A549 (cell line): ENCODE data around the gene ZNF426. TPM values are rescaled to one million over a fixed set of nuclear protein-coding genes. Genes with fewer than 3 reads are reported as not detected.
A peak's percentile ranks its signal among the peaks of the same experiment; 100 is the strongest.
"Not testable (repeated sequence)": the region's sequence is repeated elsewhere in the genome, so short reads cannot be mapped to it uniquely, and the experiment has no call there.

Source experiments
- ATAC-seq, 2 experiments: fragments of 200-7000 bp in 1 of 2; fragments of >200 bp in 1 of 2; cut with Nextera tagmentation in 1 of 2; cut with Tn5 transposase in 1 of 2; 3 replicates each; pipeline versions ENCODE4 v1.8.0 to v1.9.1; 2018 to 2020; ENCODE audit warnings: mild to moderate bottlenecking in 1 of 2, moderate library complexity in 1 of 2
- CTCF ChIA-PET: fragments of 300-600 bp; sonication (Branson Sonifier 250); formaldehyde crosslinking; extraction: SDS; loops from one replicate; lab custom pipeline; 2021; ENCODE audit warnings: antibody characterized with exemption, inconsistent platforms; lab: Yijun Ruan, JAX
- POLR2A ChIA-PET: fragments of 350-600 bp; formaldehyde crosslinking; extraction: SDS; loops from one replicate; lab custom pipeline; 2021; ENCODE audit warnings: antibody characterized with exemption, inconsistent platforms; lab: Yijun Ruan, JAX
- DNase-seq, 2 experiments: peaks; one replicate each; pipeline versions ENCODE4 v3.0.0 to v3.0.0-alpha.2; 2011 to 2016; ENCODE audit warnings: low read depth in 1 of 2, low spot score in 1 of 2
- FAIRE-seq: peaks from 2 replicates; lab custom pipeline; 2011; peaks lifted over from hg19 to GRCh38; lab: Jason Lieb, UNC
- H3K27ac ChIP-seq, 2 experiments: fragments of >200 bp; sonication (Bioruptor Twin); formaldehyde crosslinking; 3 replicates each; pipeline ENCODE4 v1.5.1; 2016 to 2017
- H3K4me1 ChIP-seq: fragments of >200 bp; sonication (Bioruptor Twin); formaldehyde crosslinking; 3 replicates; pipeline ENCODE4 v1.6.1; 2016
- H3K4me2 ChIP-seq: fragments of >200 bp; sonication (Bioruptor Twin); formaldehyde crosslinking; 3 replicates; pipeline ENCODE4 v1.6.1; 2016
- H3K4me3 ChIP-seq: fragments of >200 bp; sonication (Bioruptor Twin); formaldehyde crosslinking; 3 replicates; pipeline ENCODE4 v1.5.1; 2016
- H3K9me3 ChIP-seq: fragments of >200 bp; sonication (Bioruptor Twin); formaldehyde crosslinking; 3 replicates; pipeline ENCODE4 v1.6.1; 2016
- BHLHE40 ChIP-seq: IDR thresholded peaks from 2 replicates; pipeline ENCODE4 v1.6.1; 2012; ENCODE audit warnings: low read depth, low read length, inconsistent platforms
- CEBPB ChIP-seq, 2 experiments: fragments of >200 bp in 1 of 2; sonication (Bioruptor Twin) in 1 of 2; formaldehyde crosslinking in 1 of 2; IDR thresholded peaks; 2 replicates each; pipeline ENCODE4 v1.6.1; 2012 to 2016
- CHD2 ChIP-seq: fragments of 150-350 bp; IDR thresholded peaks from 2 replicates; pipeline ENCODE4 v1.6.1; 2014; ENCODE audit warnings: low read length; ENCODE audit not compliant: partially characterized antibody
- ESRRA ChIP-seq: fragments of 150-350 bp; IDR thresholded peaks from 2 replicates; pipeline ENCODE4 v1.6.1; 2014; ENCODE audit warnings: mild to moderate bottlenecking, low read length, borderline replicate concordance
- FOSB ChIP-seq: fragments of 250-450 bp; sonication (Bioruptor Pico); IDR thresholded peaks from 2 replicates; pipeline ENCODE4 v1.5.0; 2020; ENCODE audit warnings: mild to moderate bottlenecking, moderate library complexity
- FOSL2 ChIP-seq, 2 experiments: fragments of 450-650 bp in 1 of 2; fragments of >200 bp in 1 of 2; sonication (Bioruptor Twin) in 1 of 2; formaldehyde crosslinking; IDR thresholded peaks; 2 replicates each; pipeline versions ENCODE4 v1.5.0 to v1.6.1; 2016 to 2020; ENCODE audit warnings: mild to moderate bottlenecking in 1 of 2, moderate library complexity in 1 of 2
- FOXS1 ChIP-seq: fragments of 250-450 bp; sonication (Bioruptor Pico); IDR thresholded peaks from 2 replicates; pipeline ENCODE4 v1.5.0; 2020; ENCODE audit warnings: mild to moderate bottlenecking, moderate library complexity
- GATA3 ChIP-seq: IDR thresholded peaks from 2 replicates; pipeline ENCODE4 v1.6.1; 2012; ENCODE audit warnings: borderline replicate concordance
- HDAC2 ChIP-seq: fragments of 200-600 bp; sonication (generic); IDR thresholded peaks from 2 replicates; pipeline ENCODE4 v1.6.1; 2016
- HOXB13 ChIP-seq: fragments of 250-450 bp; sonication (Bioruptor Pico); IDR thresholded peaks from 2 replicates; pipeline ENCODE4 v1.5.0; 2020; ENCODE audit warnings: low read depth, mild to moderate bottlenecking, moderate library complexity
- MAFK ChIP-seq: fragments of 450-650 bp; IDR thresholded peaks from 2 replicates; pipeline ENCODE4 v1.6.1; 2014; ENCODE audit not compliant: partially characterized antibody
- PHF8 ChIP-seq: fragments of 200-600 bp; sonication (generic); IDR thresholded peaks from 2 replicates; pipeline ENCODE4 v1.6.1; 2016; ENCODE audit warnings: low read depth, mild to moderate bottlenecking, antibody characterized with exemption, moderate library complexity, borderline replicate concordance
- POLR2A ChIP-seq: IDR thresholded peaks from 2 replicates; pipeline ENCODE4 v1.6.1; 2012; ENCODE audit warnings: mild to moderate bottlenecking, low read length
- RAD21 ChIP-seq, 2 experiments: fragments of >200 bp in 1 of 2; sonication (Bioruptor Twin) in 1 of 2; formaldehyde crosslinking in 1 of 2; IDR thresholded peaks in 1 of 2; conservative IDR thresholded peaks in 1 of 2; 2 replicates in 1 of 2; 3 replicates in 1 of 2; pipeline ENCODE4 v1.6.1; 2012 to 2018; ENCODE audit warnings: inconsistent platforms in 1 of 2
- RCOR1 ChIP-seq: fragments of 150-350 bp; IDR thresholded peaks from 2 replicates; pipeline ENCODE4 v1.6.1; 2014; ENCODE audit warnings: antibody characterized with exemption, low read length, low read depth
- RFX5 ChIP-seq: fragments of 450-650 bp; IDR thresholded peaks from 2 replicates; pipeline ENCODE4 v1.7.1; 2014; ENCODE audit warnings: antibody characterized with exemption, mild to moderate bottlenecking, moderate library complexity
- RNF2 ChIP-seq: fragments of 200-600 bp; sonication (generic); IDR thresholded peaks from 2 replicates; pipeline ENCODE4 v1.6.1; 2016; ENCODE audit warnings: low read depth, mild to moderate bottlenecking, antibody characterized with exemption, moderate library complexity, borderline replicate concordance
- SREBF2 ChIP-seq: fragments of 450-650 bp; IDR thresholded peaks from 2 replicates; pipeline ENCODE4 v1.6.1; 2014; ENCODE audit warnings: mild to moderate bottlenecking, moderate library complexity
- TFCP2L1 ChIP-seq: fragments of 250-450 bp; sonication (Bioruptor Pico); IDR thresholded peaks from 2 replicates; pipeline ENCODE4 v1.5.0; 2021; ENCODE audit warnings: mild to moderate bottlenecking
- ZFP36 ChIP-seq: fragments of 450-650 bp; IDR thresholded peaks from 2 replicates; pipeline ENCODE4 v1.6.1; 2014; ENCODE audit warnings: borderline replicate concordance; ENCODE audit not compliant: partially characterized antibody
- WGBS: methylation state at CpG from one replicate; pipeline ENCODE4 v1.1.6; 2017; ENCODE audit errors: missing lambda C conversion rate; 5-methylcytosine and 5-hydroxymethylcytosine counted together
- polyA plus RNA-seq, 4 experiments: library from polyadenylated mRNA; depleted of rRNA in 3 of 4; stranded (reverse); fragments of >200 nt; fragmentation: RNase III in 1 of 4; extraction: RNeasy Plus Mini Kit Qiagen cat#74134 plus additional on column Dnase treatment in 1 of 4; gene quantifications; 2 replicates in 3 of 4; 3 replicates in 1 of 4; pipeline ENCODE4 v1.2.3, GENCODE V29; 2011 to 2017
- TF ChIP-seq, protein P1 (sequence below): fragments of >200 bp; sonication (Bioruptor Twin); formaldehyde crosslinking; IDR thresholded peaks from 2 replicates; pipeline ENCODE4 v1.6.1; 2016

ZNF426 gene
- polyA plus RNA-seq, 2 of the 4 experiments (the other 2 are of a cell fraction) = 0.88 to 3.0 TPM

DNA sequence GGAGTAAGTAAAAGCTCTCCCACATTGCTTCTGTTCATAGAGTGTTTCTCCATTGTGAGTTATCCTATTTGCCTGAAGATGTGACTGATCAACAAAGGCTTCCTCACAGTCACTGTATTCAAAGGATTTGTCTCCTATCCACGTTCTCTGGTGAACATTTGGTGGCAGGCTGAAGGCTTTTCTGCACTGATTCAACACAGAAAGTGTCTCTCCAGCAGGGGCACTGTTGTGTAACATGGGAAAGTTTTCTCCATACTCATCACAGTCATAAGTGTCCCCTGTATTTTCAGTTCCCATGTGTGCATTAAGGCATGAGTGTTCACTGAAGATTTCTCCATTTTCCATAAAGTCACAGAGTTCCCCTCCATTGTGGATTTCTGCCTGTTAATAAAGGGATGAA is 28.3 kb upstream of the ZNF426 start:
- peak in 1 of 2 experiments; percentile 17 for DNase-seq
- Histone ChIP-seq H3K4me2 (no peak overlapping the region), H3K4me1 (no peaks in the 10 kb centered on the region), H3K9me3 (peaks cover 99% of the 10 kb centered on the region), H3K4me3 (no peak overlapping the region), H3K27ac (no peak overlapping the region)
- ChIA-PET CTCF (no interaction called here), POLR2A (no interaction called here)
- no peak for ATAC-seq
- 92% methylated on average over 1 of the region's 1 CpG for WGBS
- FAIRE-seq = no peak
- no peak for TF ChIP-seq MAFK

DNA sequence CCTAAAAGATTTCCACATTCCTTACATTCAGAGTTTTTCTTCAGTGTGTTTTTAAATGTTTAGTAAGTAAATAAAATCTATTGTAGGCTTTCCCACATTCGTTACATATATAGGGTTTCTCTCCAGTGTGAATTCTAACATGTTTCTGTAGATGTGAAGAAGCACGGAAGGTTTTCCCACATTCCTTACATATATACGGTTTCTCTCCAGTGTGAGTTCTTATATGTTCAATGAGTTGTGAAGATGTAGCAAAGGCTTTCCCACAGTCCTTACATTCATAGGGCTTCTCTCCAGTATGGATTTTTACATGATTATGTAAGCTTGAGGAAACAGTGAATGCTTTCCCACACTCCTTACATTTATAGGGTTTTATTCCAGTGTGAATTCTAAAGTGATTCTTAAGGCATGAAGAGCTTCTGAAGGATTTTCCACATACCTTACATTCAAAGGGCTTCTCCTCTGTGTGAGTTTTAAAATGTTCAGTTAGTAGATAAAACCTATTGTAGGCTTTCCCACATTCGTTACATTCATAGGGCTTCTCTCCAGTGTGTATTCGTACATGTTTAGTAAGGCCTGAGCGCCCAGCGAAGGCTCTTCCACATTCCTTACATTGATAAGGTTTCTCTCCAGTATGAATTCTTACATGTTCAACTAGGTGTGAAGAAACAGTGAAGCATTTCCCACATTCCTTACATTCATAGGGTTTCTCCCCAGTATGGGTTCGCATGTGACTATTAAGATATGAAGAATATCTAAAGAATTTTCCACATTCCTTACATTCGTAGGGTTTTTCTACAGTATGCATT is 27.7 kb upstream of the ZNF426 start:
- 96% methylated on average over 9 of the region's 9 CpGs for WGBS
- Histone ChIP-seq H3K4me1 (no peaks in the 10 kb centered on the region), H3K9me3 (peaks cover 100% of the 10 kb centered on the region), H3K4me3 (no peak overlapping the region), H3K4me2 (no peak overlapping the region), H3K27ac (no peak overlapping the region)
- CTCF ChIA-PET = no interaction called here
- no peak for ATAC-seq
- FAIRE-seq = no peak
- POLR2A ChIA-PET = no interaction called here
- DNase-seq = peak in 1 of 2 experiments; percentile 53
- TF ChIP-seq, protein P1, sequence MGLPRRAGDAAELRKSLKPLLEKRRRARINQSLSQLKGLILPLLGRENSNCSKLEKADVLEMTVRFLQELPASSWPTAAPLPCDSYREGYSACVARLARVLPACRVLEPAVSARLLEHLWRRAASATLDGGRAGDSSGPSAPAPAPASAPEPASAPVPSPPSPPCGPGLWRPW = no peak
- TF ChIP-seq GATA3 = peak; percentile 40; the same call in 1 of the 2 replicates

DNA sequence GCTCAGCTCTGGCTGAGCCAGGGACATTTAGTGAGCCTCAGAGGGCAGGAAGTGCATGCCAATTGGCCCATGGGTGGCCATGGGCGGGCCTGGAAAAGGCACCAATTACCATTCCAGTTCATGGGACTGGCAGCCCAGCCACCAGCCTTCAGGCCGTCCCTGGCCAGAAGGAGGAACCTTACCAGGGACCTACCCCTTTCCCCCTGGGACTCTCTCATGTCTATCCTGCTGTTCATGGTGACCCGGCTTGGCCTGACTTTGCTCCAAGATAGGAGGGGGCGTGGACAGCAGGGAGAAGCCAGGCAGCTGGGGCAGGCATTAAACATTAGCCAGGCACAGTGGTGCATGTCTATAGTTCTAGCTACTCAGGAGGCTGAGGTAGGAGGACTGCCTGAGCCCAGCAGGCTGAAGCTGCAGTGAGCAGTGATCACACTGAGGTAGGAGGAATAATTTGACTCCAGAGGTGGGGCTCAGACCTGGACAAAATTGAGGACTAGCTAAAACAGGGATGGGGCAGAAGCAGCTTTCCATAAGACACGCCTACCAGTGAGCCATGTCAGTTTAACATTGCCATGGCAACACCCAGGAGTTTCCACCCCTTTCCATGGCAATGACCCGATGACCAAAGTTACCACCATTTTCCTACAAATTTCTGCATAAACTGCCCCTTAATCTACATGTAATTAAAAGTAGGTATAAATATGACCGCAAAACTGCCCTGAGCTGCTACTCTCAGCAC is 14.3 kb upstream of the ZNF426 start:
- CTCF ChIA-PET = no interaction called here
- no peak for ATAC-seq
- WGBS = 57% methylated on average over 7 of the region's 7 CpGs

DNA sequence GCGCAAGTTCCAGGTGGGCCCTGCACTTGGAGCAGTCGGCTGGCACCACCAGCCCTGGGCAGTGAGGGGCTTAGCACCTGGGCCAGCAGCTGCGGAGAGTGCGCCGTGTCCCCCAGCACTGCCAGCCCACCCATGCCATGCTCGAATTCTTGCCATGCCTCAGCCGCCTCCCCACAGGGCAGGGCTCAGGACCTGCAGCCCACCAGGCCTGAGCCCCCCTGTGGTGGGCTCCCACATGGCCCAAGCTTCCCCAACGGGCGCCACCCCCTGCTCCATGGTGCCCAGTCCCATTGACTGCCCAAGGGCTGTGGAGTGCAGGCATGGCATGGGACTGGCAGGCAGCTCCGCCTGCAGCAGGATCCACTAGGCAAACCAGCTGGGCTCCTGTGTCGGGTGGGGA is 9.4 kb upstream of the ZNF426 start:
- Histone ChIP-seq H3K9me3 (0 out of 3 replicates have a peak, but pooled peaks cover 6% of the 10 kb centered on the region), H3K4me2 (no peak overlapping the region), H3K4me1 (no peaks in the 10 kb centered on the region), H3K27ac (no peak overlapping the region), H3K4me3 (no peak overlapping the region)
- 70% methylated on average over 6 of the region's 11 CpGs for WGBS
- ChIA-PET CTCF (no interaction called here), POLR2A (no interaction called here)
- DNase-seq = no peak
- FAIRE-seq = no peak
- ATAC-seq = no peak
- no peak for TF ChIP-seq HOXB13 (CRISPR knock-in tag)
- no peak for TF ChIP-seq TFCP2L1 (CRISPR knock-in tag)
- TF ChIP-seq BHLHE40 = no peak
- no peak for TF ChIP-seq ESRRA
- no peak for TF ChIP-seq ZFP36
- no peak for TF ChIP-seq HDAC2
- no peak for TF ChIP-seq CEBPB (IDR thresholded peaks at IDR 0.05)
- no peak for TF ChIP-seq PHF8
- no peak for TF ChIP-seq POLR2A
- no peak for TF ChIP-seq RCOR1
- no peak for TF ChIP-seq MAFK
- TF ChIP-seq RNF2 = no peak
- no peak for TF ChIP-seq GATA3
- TF ChIP-seq FOXS1 (CRISPR knock-in tag) = no peak
- no peak for TF ChIP-seq RAD21 (conservative IDR thresholded peaks at IDR 0.05 in 1 of 2, IDR thresholded peaks at IDR 0.05 in 1 of 2)
- TF ChIP-seq SREBF2 = no peak

More for the DNA sequence above, 14.3 kb upstream of the ZNF426 start:
- H3K4me3 ChIP-seq = no peak overlapping the region
- TF ChIP-seq FOSB (CRISPR knock-in tag) (no peak), SREBF2 (no peak), RFX5 (no peak), CHD2 (no peak), FOSL2 (IDR thresholded peaks at IDR 0.05) (no peak), FOSL2 (CRISPR knock-in tag; IDR thresholded peaks at IDR 0.05) (no peak)
- POLR2A ChIA-PET = no interaction called here
- H3K4me2 ChIP-seq = no peak overlapping the region
- no peak for FAIRE-seq
- H3K4me1 ChIP-seq = no peaks in the 10 kb centered on the region
- DNase-seq = no peak
- peaks cover 32% of the 10 kb centered on the region for H3K9me3 ChIP-seq
- no peak overlapping the region for H3K27ac ChIP-seq

DNA sequence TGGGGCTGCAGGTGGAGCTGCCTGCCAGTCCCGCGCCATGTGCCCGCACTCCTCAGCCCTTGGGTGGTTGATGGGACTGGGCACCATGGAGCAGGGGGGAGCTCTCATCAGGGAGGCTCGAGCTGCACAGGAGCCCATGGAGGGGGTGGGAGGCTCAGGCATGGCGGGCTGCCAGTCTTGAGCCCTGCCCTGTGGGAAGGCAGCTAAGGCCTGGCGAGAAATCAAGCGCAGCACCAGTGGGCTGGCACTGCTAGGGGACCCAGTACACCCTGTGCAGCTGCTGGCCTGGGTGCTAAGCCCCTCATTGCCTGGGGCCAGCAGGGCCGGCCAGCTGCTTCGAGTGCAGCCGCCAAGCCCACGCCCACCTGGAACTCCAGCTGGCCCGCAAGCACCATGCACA is 2.8 kb upstream of the ZNF426 start:
- WGBS = 42% methylated on average over 3 of the region's 12 CpGs
- H3K27ac ChIP-seq, DNase-seq, H3K4me1 ChIP-seq, FAIRE-seq, CTCF ChIA-PET, H3K4me3 ChIP-seq, POLR2A ChIA-PET, H3K4me2 ChIP-seq, ATAC-seq: not testable (repeated sequence)
- H3K9me3 ChIP-seq = peaks cover 17% of the 10 kb centered on the region

DNA sequence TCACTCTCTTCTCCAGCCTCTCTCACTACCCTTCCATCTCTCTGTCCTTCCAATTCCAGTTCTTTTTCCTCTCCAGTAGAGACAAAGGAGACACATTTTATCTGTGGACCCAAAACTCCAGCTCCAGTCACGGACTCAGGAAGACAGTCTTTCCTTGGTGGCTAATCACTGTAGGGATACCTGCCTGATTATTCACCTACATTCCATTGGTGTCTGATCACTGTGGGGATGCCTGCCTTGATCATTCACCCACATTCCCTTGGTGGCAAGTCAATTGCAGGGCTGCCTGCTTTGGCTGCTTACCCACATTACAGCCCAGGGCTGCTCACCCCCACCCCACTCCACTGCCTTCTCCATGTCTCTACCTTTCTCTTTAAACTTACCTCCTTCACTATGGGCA is 1.5 kb upstream of the ZNF426 start:
- H3K4me1 ChIP-seq, CTCF ChIA-PET, H3K4me3 ChIP-seq, POLR2A ChIA-PET, H3K4me2 ChIP-seq, FAIRE-seq, ATAC-seq, H3K27ac ChIP-seq, DNase-seq: not testable (repeated sequence)
- peaks cover 25% of the 10 kb centered on the region for H3K9me3 ChIP-seq
- 35% methylated on average over 1 of the region's 1 CpG for WGBS
